HCT116 (cell line): ENCODE measurements around the gene LIN7A. TPM values are rescaled to one million over a fixed set of nuclear protein-coding genes. Genes with fewer than 3 reads are reported as not detected.

ENCODE experiments used
- ATAC-seq: fragments of 200-7000 bp; cut with Tn5 transposase; 2 replicates; pipeline ENCODE4 v1.9.1; 2020; ENCODE audit warnings: mild to moderate bottlenecking, moderate library complexity
- BruUV-seq: library from RNA; stranded (reverse); fragments of 400-500 nt; replicated peaks from 2 replicates; lab custom pipeline; 2021; lab: Mats Ljungman, UMichigan
- CTCF ChIA-PET: fragments of 300-600 bp; sonication (Branson Sonifier 250); formaldehyde crosslinking; loops from one replicate; lab custom pipeline; 2021; ENCODE audit warnings: antibody characterized with exemption; lab: Charles Lee
- POLR2A ChIA-PET: fragments of 300-600, 350-600 bp; sonication (Branson Sonifier 250); formaldehyde crosslinking; loops from one replicate; lab custom pipeline; 2021; ENCODE audit warnings: antibody characterized with exemption; lab: Charles Lee
- RAD21 ChIA-PET, 2 experiments: fragments of 300-600 bp; sonication (Branson Sonifier 250); formaldehyde crosslinking; loops; one replicate each; lab custom pipeline; 2023; ENCODE audit warnings: low total read pairs in 2 of 2; ENCODE audit not compliant: uncharacterized antibody in 2 of 2, unreplicated experiment in 2 of 2, low non-redundant PET in 1 of 2; lab: Charles Lee
- DNase-seq: peaks from one replicate; pipeline ENCODE4 v3.0.0-alpha.2; 2010; ENCODE audit warnings: low read depth, low spot score
- H2AFZ ChIP-seq: fragments of 200-600 bp; shearing (Covaris generic), sonication (generic); 2 replicates; pipeline ENCODE4 v1.6.1; 2017; ENCODE audit warnings: low read depth, mixed run types, mixed read lengths, antibody characterized with exemption, low read length; ENCODE audit not compliant: poor library complexity, severe bottlenecking
- H3K27ac ChIP-seq: 2 replicates; pipeline ENCODE4 v1.5.1; 2012; ENCODE audit warnings: low read depth, low read length
- H3K27me3 ChIP-seq: fragments of 200-600 bp; sonication (generic); 2 replicates; pipeline ENCODE4 v1.6.1; 2016; ENCODE audit warnings: mixed run types, low read length, mixed read lengths; ENCODE audit not compliant: insufficient read depth
- H3K36me3 ChIP-seq, 2 experiments: fragments of 200-500 bp in 1 of 2; fragments of 200-600 bp in 1 of 2; sonication (Bioruptor generic) in 1 of 2; sonication (generic) in 1 of 2; 2 replicates each; pipeline versions ENCODE4 v1.5.1 to v1.6.1; 2014 to 2016; ENCODE audit warnings: low read length in 2 of 2, inconsistent platforms in 1 of 2, mixed read lengths in 1 of 2, mixed run types in 1 of 2; ENCODE audit not compliant: insufficient read depth in 2 of 2, control insufficient read depth in 1 of 2
- H3K4me1 ChIP-seq, 2 experiments: fragments of 200-600 bp in 1 of 2; sonication (generic) in 1 of 2; 2 replicates each; pipeline versions ENCODE4 v1.5.1 to v1.6.1; 2012 to 2017; ENCODE audit warnings: low read length in 2 of 2, inconsistent platforms in 1 of 2, mild to moderate bottlenecking in 1 of 2, mixed read lengths in 1 of 2, mixed run types in 1 of 2, moderate library complexity in 1 of 2; ENCODE audit not compliant: insufficient read depth in 2 of 2, control insufficient read depth in 1 of 2
- H3K4me2 ChIP-seq: fragments of 200-600 bp; sonication (generic); 2 replicates; pipeline ENCODE4 v1.6.1; 2017; ENCODE audit warnings: mixed run types, low read length, mixed read lengths
- H3K4me3 ChIP-seq, 2 experiments: fragments of 200-600 bp in 1 of 2; sonication (generic) in 1 of 2; replicated peaks in 1 of 2; 2 replicates each; pipeline ENCODE4 v1.5.1; 2011 to 2016; ENCODE audit warnings: low read length in 2 of 2, control low read depth in 1 of 2, low read depth in 1 of 2, mild to moderate bottlenecking in 1 of 2, mixed read lengths in 1 of 2, mixed run types in 1 of 2
- H3K79me2 ChIP-seq: fragments of 200-600 bp; sonication (generic); 2 replicates; pipeline ENCODE4 v1.6.1; 2017; ENCODE audit warnings: mild to moderate bottlenecking, mixed run types, low read length, moderate library complexity, mixed read lengths; ENCODE audit not compliant: insufficient read depth
- H3K9ac ChIP-seq: fragments of 200-600 bp; sonication (generic); 2 replicates; pipeline ENCODE4 v1.6.1; 2016; ENCODE audit warnings: low read length, mixed read lengths
- H3K9me2 ChIP-seq: fragments of 200-600 bp; sonication (generic), shearing (Covaris generic); 2 replicates; pipeline ENCODE4 v1.6.1; 2017; ENCODE audit warnings: mixed run types, mild to moderate bottlenecking, moderate library complexity; ENCODE audit not compliant: insufficient read depth
- H3K9me3 ChIP-seq, 2 experiments: fragments of 200-500 bp in 1 of 2; fragments of 200-600 bp in 1 of 2; sonication (Bioruptor generic) in 1 of 2; sonication (generic) in 1 of 2; 2 replicates each; pipeline ENCODE4 v1.6.1; 2014 to 2017; ENCODE audit warnings: low read length in 2 of 2, mixed read lengths in 2 of 2, inconsistent platforms in 1 of 2, low read depth in 1 of 2, mild to moderate bottlenecking in 1 of 2, mixed run types in 1 of 2, moderate library complexity in 1 of 2; ENCODE audit not compliant: control insufficient read depth in 1 of 2, insufficient read depth in 1 of 2
- H4K20me1 ChIP-seq: fragments of 200-600 bp; sonication (generic), shearing (Covaris generic); 2 replicates; pipeline ENCODE4 v1.6.1; 2017; ENCODE audit warnings: mixed run types, mild to moderate bottlenecking, moderate library complexity; ENCODE audit not compliant: insufficient read depth
- CBX3 ChIP-seq: IDR thresholded peaks from 2 replicates; pipeline ENCODE4 v1.6.1; 2012; ENCODE audit warnings: low read depth
- EZH2 ChIP-seq: fragments of 200-600 bp; sonication (generic); IDR thresholded peaks from 2 replicates; pipeline ENCODE4 v1.6.1; 2017; ENCODE audit warnings: antibody characterized with exemption, mixed run types
- EZH2phosphoT487 ChIP-seq: fragments of 200-600 bp; IDR thresholded peaks from 2 replicates; pipeline ENCODE4 v1.6.1; 2018; ENCODE audit warnings: antibody characterized with exemption, borderline replicate concordance
- FOSL1 ChIP-seq: IDR thresholded peaks from 2 replicates; pipeline ENCODE4 v1.6.1; 2012; ENCODE audit warnings: low read depth
- JUND ChIP-seq: IDR thresholded peaks from 2 replicates; pipeline ENCODE4 v1.6.1; 2012
- POLR2AphosphoS5 ChIP-seq: IDR thresholded peaks from 2 replicates; pipeline ENCODE4 v1.6.1; 2011; ENCODE audit warnings: mild to moderate bottlenecking, low read depth, low read length, moderate library complexity
- SP1 ChIP-seq: IDR thresholded peaks from 2 replicates; pipeline ENCODE4 v1.6.1; 2012; ENCODE audit warnings: low read depth
- TCF7L2 ChIP-seq: IDR thresholded peaks from 2 replicates; pipeline ENCODE4 v1.7.0; 2011; ENCODE audit warnings: borderline replicate concordance, inconsistent platforms; ENCODE audit not compliant: insufficient read depth, insufficient read length; ENCODE audit errors: extremely low read depth
- YY1 ChIP-seq: IDR thresholded peaks from 2 replicates; pipeline ENCODE4 v1.6.1; 2011; ENCODE audit warnings: low read length, low read depth, moderate library complexity, mild to moderate bottlenecking; ENCODE audit not compliant: insufficient replicate concordance; ENCODE audit errors: extremely low read depth
- ZFX ChIP-seq: fragments of 450-650 bp; IDR thresholded peaks from 2 replicates; pipeline ENCODE4 v1.6.1; 2017
- ZNF274 ChIP-seq: fragments of 200-500 bp; sonication (Bioruptor generic); IDR thresholded peaks from 2 replicates; pipeline ENCODE4 v1.6.1; 2014; ENCODE audit warnings: mild to moderate bottlenecking, low read depth, low read length, inconsistent platforms
- intact Hi-C: fragments of 100-400 bp; cut with micrococcal nuclease; formaldehyde crosslinking; loops from 2 replicates; pipeline ENCODE4 v1.10.0; 2022
- total RNA-seq: library from RNA; stranded (reverse); gene quantifications from one replicate; pipeline ENCODE4 v1.2.1, GENCODE V29; 2021; ENCODE audit not compliant: unreplicated experiment
- TF ChIP-seq, protein P1 (sequence below): IDR thresholded peaks from 2 replicates; pipeline ENCODE4 v1.6.1; 2012
- TF ChIP-seq, protein P2 (sequence below), 3 experiments: fragments of 200-600 bp in 1 of 3; sonication (generic) in 1 of 3; IDR thresholded peaks in 2 of 3; conservative IDR thresholded peaks in 1 of 3; 2 replicates each; pipeline ENCODE4 v1.5.1; 2012 to 2017; ENCODE audit warnings: low read depth in 2 of 3, low read length in 2 of 3, antibody characterized with exemption in 1 of 3, borderline replicate concordance in 1 of 3, control low read depth in 1 of 3, mild to moderate bottlenecking in 1 of 3, mixed read lengths in 1 of 3, mixed run types in 1 of 3, moderate library complexity in 1 of 3; ENCODE audit not compliant: insufficient read depth in 1 of 3

LIN7A gene
- total RNA-seq, 1 experiment from 2014 or later: 1.5 TPM

DNA sequence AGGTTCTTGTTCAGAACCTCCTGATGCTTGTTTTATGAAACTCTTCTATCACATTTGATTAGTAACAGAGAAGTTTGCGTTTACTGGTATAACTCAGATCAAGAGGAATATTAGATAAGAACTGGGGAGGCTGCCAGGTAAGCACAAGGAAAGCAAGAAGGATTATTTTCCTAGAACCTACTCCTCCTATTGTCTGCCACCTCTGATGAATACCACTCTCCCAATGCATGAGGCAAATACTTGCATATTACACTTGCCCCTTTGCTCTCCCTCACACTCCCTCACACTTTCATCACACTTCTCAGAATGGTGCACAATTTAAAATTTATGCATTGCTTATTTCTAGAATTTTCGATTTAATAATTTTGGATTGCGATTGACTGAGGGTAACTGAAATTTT lies 43.6 kb downstream of the LIN7A start:
- no TSS peak for BruUV-seq
- no peak for ATAC-seq
- H3K9me2 ChIP-seq: no peaks in the 10 kb centered on the region
- no peaks in the 10 kb centered on the region for H3K4me1 ChIP-seq
- CTCF ChIA-PET: no interaction called here
- H2AFZ ChIP-seq: no peak overlapping the region
- RAD21 ChIA-PET: no interaction called here
- POLR2A ChIA-PET: no interaction called here
- no peak for TF ChIP-seq JUND
- TF ChIP-seq YY1: no peak
- TF ChIP-seq POLR2AphosphoS5: no peak
- TF ChIP-seq, protein P1, sequence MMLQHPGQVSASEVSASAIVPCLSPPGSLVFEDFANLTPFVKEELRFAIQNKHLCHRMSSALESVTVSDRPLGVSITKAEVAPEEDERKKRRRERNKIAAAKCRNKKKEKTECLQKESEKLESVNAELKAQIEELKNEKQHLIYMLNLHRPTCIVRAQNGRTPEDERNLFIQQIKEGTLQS: no peak
- TF ChIP-seq ZNF274: no peak
- TF ChIP-seq ZFX: no peak
- no peak for TF ChIP-seq TCF7L2
- no peak for TF ChIP-seq EZH2
- TF ChIP-seq, protein P2, sequence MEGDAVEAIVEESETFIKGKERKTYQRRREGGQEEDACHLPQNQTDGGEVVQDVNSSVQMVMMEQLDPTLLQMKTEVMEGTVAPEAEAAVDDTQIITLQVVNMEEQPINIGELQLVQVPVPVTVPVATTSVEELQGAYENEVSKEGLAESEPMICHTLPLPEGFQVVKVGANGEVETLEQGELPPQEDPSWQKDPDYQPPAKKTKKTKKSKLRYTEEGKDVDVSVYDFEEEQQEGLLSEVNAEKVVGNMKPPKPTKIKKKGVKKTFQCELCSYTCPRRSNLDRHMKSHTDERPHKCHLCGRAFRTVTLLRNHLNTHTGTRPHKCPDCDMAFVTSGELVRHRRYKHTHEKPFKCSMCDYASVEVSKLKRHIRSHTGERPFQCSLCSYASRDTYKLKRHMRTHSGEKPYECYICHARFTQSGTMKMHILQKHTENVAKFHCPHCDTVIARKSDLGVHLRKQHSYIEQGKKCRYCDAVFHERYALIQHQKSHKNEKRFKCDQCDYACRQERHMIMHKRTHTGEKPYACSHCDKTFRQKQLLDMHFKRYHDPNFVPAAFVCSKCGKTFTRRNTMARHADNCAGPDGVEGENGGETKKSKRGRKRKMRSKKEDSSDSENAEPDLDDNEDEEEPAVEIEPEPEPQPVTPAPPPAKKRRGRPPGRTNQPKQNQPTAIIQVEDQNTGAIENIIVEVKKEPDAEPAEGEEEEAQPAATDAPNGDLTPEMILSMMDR (IDR thresholded peaks at IDR 0.05 in 2 of 3, conservative IDR thresholded peaks at IDR 0.05 in 1 of 3; ENCODE audit: borderline replicate concordance in 1 of 3, insufficient read depth in 1 of 3, low read depth in 2 of 3, low read length in 2 of 3): no peak
- no peak for TF ChIP-seq EZH2phosphoT487
- TF ChIP-seq SP1: no peak
- no peak for TF ChIP-seq FOSL1
- no peak for TF ChIP-seq CBX3
- TF ChIP-seq, all 23 proteins: peak for 0
- H3K27ac ChIP-seq: no peak overlapping the region
- no peak overlapping the region for H3K4me2 ChIP-seq
- no peak overlapping the region for H3K4me3 ChIP-seq
- no peaks in the 10 kb centered on the region for H3K36me3 ChIP-seq
- peaks cover 8% of the 10 kb centered on the region for H3K27me3 ChIP-seq
- DNase-seq: no peak
- no peaks in the 10 kb centered on the region for H3K79me2 ChIP-seq
- H3K9me3 ChIP-seq: no peaks in the 10 kb centered on the region
- no peaks in the 10 kb centered on the region for H4K20me1 ChIP-seq
- H3K9ac ChIP-seq: no peak overlapping the region
- intact Hi-C loops: no loop called here
